Trophoblast cell (in vitro differentiated cells and primary cell): ENCODE results near the gene NRG2.
A peak's percentile ranks its signal among the peaks of the same experiment; 100 is the strongest.

Experiments
- DNase-seq, 2 donors: peaks; one replicate each; pipeline ENCODE4 v3.0.0-alpha.2; 2016
- H2AFZ ChIP-seq: 2 replicates; pipeline ENCODE4 v1.6.1; 2013; ENCODE audit warnings: low read length, moderate library complexity, mild to moderate bottlenecking; ENCODE audit not compliant: insufficient read depth, poor library complexity
- H2AK5ac ChIP-seq: 2 replicates; pipeline ENCODE4 v1.6.1; 2013; ENCODE audit warnings: mild to moderate bottlenecking, low read length
- H2BK120ac ChIP-seq: 2 replicates; pipeline ENCODE4 v1.6.1; 2013; ENCODE audit warnings: low read length, mild to moderate bottlenecking, moderate library complexity; ENCODE audit not compliant: insufficient read depth, poor library complexity
- H2BK12ac ChIP-seq: 2 replicates; pipeline ENCODE4 v1.6.1; 2013; ENCODE audit warnings: mild to moderate bottlenecking, low read length, moderate library complexity
- H2BK5ac ChIP-seq: 2 replicates; pipeline ENCODE4 v1.6.1; 2013; ENCODE audit warnings: low read length, low read depth, moderate library complexity, mild to moderate bottlenecking; ENCODE audit not compliant: poor library complexity
- H3K14ac ChIP-seq: 2 replicates; pipeline ENCODE4 v1.6.1; 2013; ENCODE audit warnings: mild to moderate bottlenecking, low read length
- H3K18ac ChIP-seq: 2 replicates; pipeline ENCODE4 v1.6.1; 2013; ENCODE audit warnings: mild to moderate bottlenecking, low read length
- H3K23ac ChIP-seq: 2 replicates; pipeline ENCODE4 v1.6.1; 2013; ENCODE audit warnings: low read length
- H3K27ac ChIP-seq: 2 replicates; pipeline ENCODE4 v1.5.1; 2013; ENCODE audit warnings: low read depth, mild to moderate bottlenecking, inconsistent platforms, low read length, moderate library complexity
- H3K27me3 ChIP-seq: 2 replicates; pipeline ENCODE4 v1.6.1; 2013; ENCODE audit warnings: inconsistent platforms, mild to moderate bottlenecking, low read length, moderate library complexity; ENCODE audit not compliant: insufficient read depth
- H3K36me3 ChIP-seq, 2 experiments: 1 replicate in 1 of 2; 2 replicates in 1 of 2; pipeline ENCODE4 v1.6.1; 2013; ENCODE audit warnings: low read length in 2 of 2, mild to moderate bottlenecking in 2 of 2, moderate library complexity in 1 of 2; ENCODE audit not compliant: insufficient read depth in 2 of 2, control insufficient read depth in 1 of 2
- H3K4ac ChIP-seq: 2 replicates; pipeline ENCODE4 v1.6.1; 2013; ENCODE audit warnings: low read depth, mild to moderate bottlenecking, low read length, moderate library complexity
- H3K4me1 ChIP-seq, 2 experiments: 1 replicate in 1 of 2; 2 replicates in 1 of 2; pipeline ENCODE4 v1.6.1; 2013; ENCODE audit warnings: low read length in 2 of 2, mild to moderate bottlenecking in 2 of 2, moderate library complexity in 1 of 2; ENCODE audit not compliant: insufficient read depth in 2 of 2, control insufficient read depth in 1 of 2
- H3K4me2 ChIP-seq: 2 replicates; pipeline ENCODE4 v1.6.1; 2013; ENCODE audit warnings: inconsistent platforms, mild to moderate bottlenecking, low read length, moderate library complexity
- H3K4me3 ChIP-seq: 2 replicates; pipeline ENCODE4 v1.5.1; 2013; ENCODE audit warnings: mild to moderate bottlenecking, low read depth, low read length, inconsistent platforms
- H3K79me1 ChIP-seq: one replicate; pipeline ENCODE4 v1.6.1; 2013; ENCODE audit warnings: low read length
- H3K79me2 ChIP-seq: 2 replicates; pipeline ENCODE4 v1.6.1; 2013; ENCODE audit warnings: low read length, mild to moderate bottlenecking; ENCODE audit not compliant: control insufficient read depth, insufficient read depth, poor library complexity
- H3K9ac ChIP-seq: 2 replicates; pipeline ENCODE4 v1.6.1; 2013; ENCODE audit warnings: mild to moderate bottlenecking, low read length
- H3K9me3 ChIP-seq: 2 replicates; pipeline ENCODE4 v1.6.1; 2013; ENCODE audit warnings: low read depth, mild to moderate bottlenecking, control low read depth, inconsistent platforms, low read length; ENCODE audit not compliant: insufficient read depth
- H4K12ac ChIP-seq: 2 replicates; pipeline ENCODE4 v1.6.1; 2013; ENCODE audit warnings: low read depth, mild to moderate bottlenecking, low read length, moderate library complexity
- H4K8ac ChIP-seq: 2 replicates; pipeline ENCODE4 v1.6.1; 2013; ENCODE audit warnings: low read depth, mild to moderate bottlenecking, low read length, moderate library complexity
- H4K91ac ChIP-seq: one replicate; pipeline ENCODE4 v1.6.1; 2013; ENCODE audit warnings: low read depth, mild to moderate bottlenecking, low read length, moderate library complexity
- WGBS: extraction: QIAGEN DNeasy Blood & Tissue Kit; methylation state at CpG from one replicate; pipeline ENCODE4 v1.1.7; 2013; ENCODE audit warnings: missing lambda C conversion rate; ENCODE audit not compliant: insufficient read length, insufficient coverage; ENCODE audit errors: extremely low coverage; 5-methylcytosine and 5-hydroxymethylcytosine counted together

NRG2 gene

GRCh38 chr5:139906661-139907060 is 136.4 kb downstream of the NRG2 start:
- no peak overlapping the region for H2BK12ac ChIP-seq
- H3K79me1 ChIP-seq = no peaks in the 10 kb centered on the region
- H4K12ac ChIP-seq = no peak overlapping the region
- no peak overlapping the region for H3K4me3 ChIP-seq
- H3K9me3 ChIP-seq = peaks cover 10% of the 10 kb centered on the region
- H3K4me2 ChIP-seq = no peak overlapping the region
- H3K79me2 ChIP-seq = no peaks in the 10 kb centered on the region
- H3K9ac ChIP-seq = no peak overlapping the region
- H4K91ac ChIP-seq = no peak overlapping the region
- H3K4me1 ChIP-seq = peaks cover 2 to 15% of the 10 kb centered on the region in 2 experiments
- no peak overlapping the region for H3K23ac ChIP-seq
- no peak overlapping the region for H2BK120ac ChIP-seq
- H2BK5ac ChIP-seq = no peak overlapping the region
- no peak overlapping the region for H2AFZ ChIP-seq
- H3K27ac ChIP-seq = no peak overlapping the region
- H4K8ac ChIP-seq = no peak overlapping the region
- H3K36me3 ChIP-seq = no peaks in the 10 kb centered on the region
- no CpG with 5 or more reads among the region's 2 CpGs for WGBS
- no peak overlapping the region for H3K4ac ChIP-seq
- no peak overlapping the region for H3K14ac ChIP-seq
- no peak for DNase-seq
- H3K27me3 ChIP-seq = peaks cover 42% of the 10 kb centered on the region
- no peak overlapping the region for H2AK5ac ChIP-seq
- no peak overlapping the region for H3K18ac ChIP-seq

DNA sequence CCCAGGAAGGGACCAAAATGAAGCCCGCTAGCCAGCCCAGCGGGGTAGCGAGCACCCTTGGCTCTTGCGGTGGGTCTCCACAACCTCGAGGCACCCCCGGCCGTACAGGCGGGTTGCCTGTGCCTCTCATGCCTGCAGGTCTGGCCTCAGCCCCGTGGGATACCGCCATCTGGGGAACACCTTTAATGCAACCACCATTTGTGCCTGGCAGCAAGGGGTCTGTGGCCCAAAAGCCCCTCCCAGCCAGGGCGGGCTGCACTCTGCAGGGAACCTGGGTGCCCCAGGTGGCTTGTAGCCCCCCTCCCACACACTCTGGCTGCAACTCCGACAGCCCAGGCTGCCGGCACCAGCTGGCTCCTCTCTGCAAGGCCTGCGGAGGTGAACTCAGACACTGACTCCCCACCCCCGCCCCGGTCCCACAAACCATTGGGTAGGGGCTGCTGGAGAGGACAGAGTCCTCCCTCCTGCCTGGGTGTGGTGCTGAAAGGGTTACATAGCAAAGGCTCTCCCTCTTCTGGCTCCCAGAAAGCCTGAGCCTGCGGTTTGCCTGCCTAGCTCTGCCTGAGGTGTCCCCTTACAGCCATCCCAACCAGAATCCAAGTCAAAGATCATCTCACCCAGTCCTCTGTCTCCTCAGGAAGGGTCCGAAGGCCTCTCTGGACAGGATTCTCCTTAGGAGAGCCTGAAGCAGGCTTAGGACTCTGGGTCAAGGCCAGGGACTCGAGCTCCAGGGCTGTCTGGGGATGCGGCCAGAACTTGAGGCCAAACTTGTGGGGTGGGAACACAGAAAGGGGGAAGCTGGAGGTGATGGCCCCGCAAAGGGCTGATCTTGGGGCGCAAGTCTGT is 138.1 kb downstream of the NRG2 start:
- Histone ChIP-seq H3K79me2 (no peaks in the 10 kb centered on the region), H3K36me3 (no peaks in the 10 kb centered on the region), H2AK5ac (no peak overlapping the region), H4K91ac (no peak overlapping the region), H3K9me3 (peaks cover 10% of the 10 kb centered on the region), H2BK120ac (no peak overlapping the region), H3K18ac (no peak overlapping the region), H3K27me3 (peaks cover 52% of the 10 kb centered on the region), H3K14ac (no peak overlapping the region), H3K23ac (no peak overlapping the region), H4K12ac (no peak overlapping the region), H3K4me2 (peak overlapping the region; percentile 73), H3K27ac (no peak overlapping the region), H2BK12ac (no peak overlapping the region), H3K4me3 (no peak overlapping the region), H3K9ac (no peak overlapping the region), H3K4ac (no peak overlapping the region), H3K79me1 (no peaks in the 10 kb centered on the region), H3K4me1 (peaks cover 2 to 15% of the 10 kb centered on the region in 2 experiments), H2BK5ac (no peak overlapping the region), H2AFZ (no peak overlapping the region), H4K8ac (no peak overlapping the region)
- no peak for DNase-seq
- WGBS = no CpG with 5 or more reads among the region's 22 CpGs

DNA sequence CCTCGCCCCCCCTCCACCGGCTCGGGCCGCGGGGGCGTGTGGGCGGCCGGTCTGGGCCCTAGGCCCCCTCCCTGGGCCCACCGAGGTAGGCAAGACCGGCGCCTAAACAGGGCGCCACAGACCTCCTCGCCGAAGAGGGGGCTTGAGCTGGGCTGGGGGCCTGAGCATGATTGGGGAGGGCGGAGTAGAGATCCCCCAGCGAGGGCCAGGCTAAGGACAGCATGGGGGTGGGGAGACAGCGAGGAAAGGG is 138.6 kb downstream of the NRG2 start:
- no peak overlapping the region for H4K12ac ChIP-seq
- no peaks in the 10 kb centered on the region for H3K79me2 ChIP-seq
- no CpG with 5 or more reads among the region's 17 CpGs for WGBS

GRCh38 chr5:139903795-139904565 is 139.1 kb downstream of the NRG2 start:
- peaks cover 12% of the 10 kb centered on the region for H3K9me3 ChIP-seq
- H3K4ac ChIP-seq = no peak overlapping the region
- WGBS = no CpG with 5 or more reads among the region's 89 CpGs
- no peak overlapping the region for H3K18ac ChIP-seq
- H3K79me2 ChIP-seq = no peaks in the 10 kb centered on the region
- no peak overlapping the region for H3K23ac ChIP-seq
- H3K27ac ChIP-seq = no peak overlapping the region
- no peak overlapping the region for H2BK5ac ChIP-seq
- peaks cover 52% of the 10 kb centered on the region for H3K27me3 ChIP-seq
- peak overlapping the region; percentile 73 for H3K4me2 ChIP-seq
- H4K12ac ChIP-seq = no peak overlapping the region
- H4K8ac ChIP-seq = no peak overlapping the region
- peaks cover 2 to 15% of the 10 kb centered on the region in 2 experiments for H3K4me1 ChIP-seq
- peak in 1 of 2 donors; percentile 14 for DNase-seq
- H3K79me1 ChIP-seq = no peaks in the 10 kb centered on the region
- H3K36me3 ChIP-seq = no peaks in the 10 kb centered on the region
- H2AFZ ChIP-seq = peak overlapping the region; percentile 21
- no peak overlapping the region for H2BK120ac ChIP-seq
- H3K4me3 ChIP-seq = peak overlapping the region; percentile 40
- H2BK12ac ChIP-seq = no peak overlapping the region
- no peak overlapping the region for H3K14ac ChIP-seq
- no peak overlapping the region for H3K9ac ChIP-seq
- no peak overlapping the region for H2AK5ac ChIP-seq
- no peak overlapping the region for H4K91ac ChIP-seq

More for the DNA sequence above, 138.6 kb downstream of the NRG2 start:
- H3K79me1 ChIP-seq = no peaks in the 10 kb centered on the region
- H2BK12ac ChIP-seq = no peak overlapping the region
- H3K9me3 ChIP-seq = peaks cover 12% of the 10 kb centered on the region
- no peak overlapping the region for H4K8ac ChIP-seq
- H3K4ac ChIP-seq = no peak overlapping the region
- no peak overlapping the region for H3K23ac ChIP-seq
- peak overlapping the region; percentile 73 for H3K4me2 ChIP-seq
- no peak overlapping the region for H2AFZ ChIP-seq
- H3K4me3 ChIP-seq = no peak overlapping the region
- no peak overlapping the region for H4K91ac ChIP-seq
- H3K27me3 ChIP-seq = peaks cover 52% of the 10 kb centered on the region
- H3K36me3 ChIP-seq = no peaks in the 10 kb centered on the region
- no peak overlapping the region for H2AK5ac ChIP-seq
- H3K27ac ChIP-seq = no peak overlapping the region
- H3K9ac ChIP-seq = no peak overlapping the region
- H2BK120ac ChIP-seq = no peak overlapping the region
- no peak overlapping the region for H3K14ac ChIP-seq
- DNase-seq = no peak
- H3K4me1 ChIP-seq = peaks cover 2 to 15% of the 10 kb centered on the region in 2 experiments
- no peak overlapping the region for H3K18ac ChIP-seq
- H2BK5ac ChIP-seq = no peak overlapping the region
